Spleen (tissue), 7 donors: ENCODE measurements around the gene TRIM43B.
A peak's percentile ranks its signal among the peaks of the same experiment; 100 is the strongest.

Source experiments
- POLR2AphosphoS5 ChIP-seq, 3 donors: sonication (generic); formaldehyde crosslinking; IDR thresholded peaks; one replicate each; pipeline ENCODE4 v1.5.1; 2017; ENCODE audit warnings: antibody characterized with exemption in 3 of 3
- TF ChIP-seq, protein P1 (sequence below), 11 experiments: fragments of 200-600 bp in 7 of 11; fragments of 450-650 bp in 4 of 11; sonication (generic) in 4 of 11; IDR thresholded peaks in 8 of 11; conservative IDR thresholded peaks in 3 of 11; 1 replicate in 7 of 11; 2 replicates in 4 of 11; pipeline versions ENCODE4 v1.4.0 to v1.8.0; 2016 to 2021; ENCODE audit warnings: antibody characterized with exemption in 11 of 11, inconsistent platforms in 4 of 11, mild to moderate bottlenecking in 1 of 11
- donor health status: DM: no; HTN: no; CAD: no; lungs with moderate emphysema.
- donor health status: DM: no; HTN: no; CAD: no.
- donor health status: DM: no; HTN: no; CAD: no.

GRCh38 chr2:95526360-95527341 is 42.1 kb upstream of the TRIM43B start:
- TF ChIP-seq, protein P1, sequence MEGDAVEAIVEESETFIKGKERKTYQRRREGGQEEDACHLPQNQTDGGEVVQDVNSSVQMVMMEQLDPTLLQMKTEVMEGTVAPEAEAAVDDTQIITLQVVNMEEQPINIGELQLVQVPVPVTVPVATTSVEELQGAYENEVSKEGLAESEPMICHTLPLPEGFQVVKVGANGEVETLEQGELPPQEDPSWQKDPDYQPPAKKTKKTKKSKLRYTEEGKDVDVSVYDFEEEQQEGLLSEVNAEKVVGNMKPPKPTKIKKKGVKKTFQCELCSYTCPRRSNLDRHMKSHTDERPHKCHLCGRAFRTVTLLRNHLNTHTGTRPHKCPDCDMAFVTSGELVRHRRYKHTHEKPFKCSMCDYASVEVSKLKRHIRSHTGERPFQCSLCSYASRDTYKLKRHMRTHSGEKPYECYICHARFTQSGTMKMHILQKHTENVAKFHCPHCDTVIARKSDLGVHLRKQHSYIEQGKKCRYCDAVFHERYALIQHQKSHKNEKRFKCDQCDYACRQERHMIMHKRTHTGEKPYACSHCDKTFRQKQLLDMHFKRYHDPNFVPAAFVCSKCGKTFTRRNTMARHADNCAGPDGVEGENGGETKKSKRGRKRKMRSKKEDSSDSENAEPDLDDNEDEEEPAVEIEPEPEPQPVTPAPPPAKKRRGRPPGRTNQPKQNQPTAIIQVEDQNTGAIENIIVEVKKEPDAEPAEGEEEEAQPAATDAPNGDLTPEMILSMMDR (IDR thresholded peaks at IDR 0.05 in 8 of 11, conservative IDR thresholded peaks at IDR 0.05 in 3 of 11): peak in 5 of 11 experiments; percentile 7 to 27 (median 19)
- TF ChIP-seq POLR2AphosphoS5 (IDR thresholded peaks at IDR 0.05): peak in 2 of 3 donors; percentile 67 to 72
